Loucy (cell line): ENCODE data around the gene ALS2CL.

ENCODE experiments used
- H2AFZ ChIP-seq: fragments of 200-600 bp; sonication (generic); 2 replicates; pipeline ENCODE4 v1.6.0; 2016; ENCODE audit warnings: antibody characterized with exemption, mild to moderate bottlenecking, low read length, moderate library complexity
- H3F3A ChIP-seq: fragments of 200-600 bp; 2 replicates; pipeline ENCODE4 v1.6.0; 2016; ENCODE audit warnings: antibody characterized with exemption, low read depth, mild to moderate bottlenecking
- H3K27me3 ChIP-seq: fragments of 200-600 bp; sonication (generic); 2 replicates; pipeline ENCODE4 v1.6.1; 2014; ENCODE audit warnings: low read length, mild to moderate bottlenecking; ENCODE audit not compliant: insufficient read depth, poor library complexity, severe bottlenecking
- H3K36me3 ChIP-seq: fragments of 200-600 bp; sonication (generic); 2 replicates; pipeline ENCODE4 v1.6.1; 2016; ENCODE audit warnings: low read length; ENCODE audit not compliant: insufficient read depth
- H3K4me1 ChIP-seq: fragments of 200-600 bp; sonication (generic); 2 replicates; pipeline ENCODE4 v1.5.1; 2014; ENCODE audit warnings: low read length, mild to moderate bottlenecking; ENCODE audit not compliant: insufficient read depth, poor library complexity, severe bottlenecking
- H3K4me2 ChIP-seq: fragments of 200-600 bp; sonication (generic); 2 replicates; pipeline ENCODE4 v1.6.0; 2014; ENCODE audit warnings: antibody characterized with exemption, low read length, low read depth, mild to moderate bottlenecking; ENCODE audit not compliant: poor library complexity, severe bottlenecking
- H3K4me3 ChIP-seq: fragments of 200-600 bp; sonication (generic); 2 replicates; pipeline ENCODE4 v1.5.1; 2014; ENCODE audit warnings: low read length, mild to moderate bottlenecking, mixed read lengths; ENCODE audit not compliant: poor library complexity, severe bottlenecking
- H3K79me2 ChIP-seq: fragments of 200-600 bp; sonication (generic); 2 replicates; pipeline ENCODE4 v1.6.1; 2014; ENCODE audit warnings: low read length; ENCODE audit not compliant: insufficient read depth
- H3K9ac ChIP-seq: fragments of 200-600 bp; sonication (generic); 2 replicates; pipeline ENCODE4 v1.6.0; 2014; ENCODE audit warnings: mild to moderate bottlenecking, low read depth, low read length, moderate library complexity; ENCODE audit not compliant: poor library complexity, severe bottlenecking
- H3K9me2 ChIP-seq: fragments of 200-600 bp; sonication (generic); replicated peaks from 2 replicates; pipeline ENCODE4 v1.6.1; 2016; ENCODE audit warnings: low read depth, low read length, mixed read lengths
- H3K9me3 ChIP-seq: fragments of 200-600 bp; sonication (generic); 2 replicates; pipeline ENCODE4 v1.6.1; 2014; ENCODE audit warnings: mild to moderate bottlenecking, antibody characterized with exemption, low read length, low read depth; ENCODE audit not compliant: insufficient read depth
- H4K20me1 ChIP-seq: fragments of 200-600 bp; sonication (generic); 2 replicates; pipeline ENCODE4 v1.6.0; 2014; ENCODE audit warnings: antibody characterized with exemption, low read length, mild to moderate bottlenecking; ENCODE audit not compliant: insufficient read depth, poor library complexity, severe bottlenecking
- EZH2phosphoT487 ChIP-seq: fragments of 200-600 bp; IDR thresholded peaks from 2 replicates; pipeline ENCODE4 v1.6.1; 2018; ENCODE audit warnings: antibody characterized with exemption, mild to moderate bottlenecking, moderate library complexity, borderline replicate concordance
- TF ChIP-seq, protein P1 (sequence below): fragments of 200-600 bp; sonication (generic); conservative IDR thresholded peaks from 2 replicates; pipeline ENCODE4 v1.5.1; 2014; ENCODE audit warnings: mild to moderate bottlenecking, antibody characterized with exemption, low read length

The ALS2CL gene

GRCh38 chr3:46655271-46655670 lies 38.2 kb downstream of the ALS2CL start:
- Histone ChIP-seq H3K9me3 (peaks cover 11% of the 10 kb centered on the region; the same call in 1 of the 2 replicates), H3K9me2 (no peaks in the 10 kb centered on the region), H2AFZ (no peak overlapping the region), H3K27me3 (no peaks in the 10 kb centered on the region), H4K20me1 (no peaks in the 10 kb centered on the region), H3K4me3 (no peak overlapping the region), H3F3A (no peaks in the 10 kb centered on the region), H3K4me2 (no peak overlapping the region), H3K36me3 (no peaks in the 10 kb centered on the region), H3K9ac (no peak overlapping the region), H3K79me2 (no peaks in the 10 kb centered on the region), H3K4me1 (peaks cover 4% of the 10 kb centered on the region)
- no peak for TF ChIP-seq EZH2phosphoT487
- TF ChIP-seq, protein P1, sequence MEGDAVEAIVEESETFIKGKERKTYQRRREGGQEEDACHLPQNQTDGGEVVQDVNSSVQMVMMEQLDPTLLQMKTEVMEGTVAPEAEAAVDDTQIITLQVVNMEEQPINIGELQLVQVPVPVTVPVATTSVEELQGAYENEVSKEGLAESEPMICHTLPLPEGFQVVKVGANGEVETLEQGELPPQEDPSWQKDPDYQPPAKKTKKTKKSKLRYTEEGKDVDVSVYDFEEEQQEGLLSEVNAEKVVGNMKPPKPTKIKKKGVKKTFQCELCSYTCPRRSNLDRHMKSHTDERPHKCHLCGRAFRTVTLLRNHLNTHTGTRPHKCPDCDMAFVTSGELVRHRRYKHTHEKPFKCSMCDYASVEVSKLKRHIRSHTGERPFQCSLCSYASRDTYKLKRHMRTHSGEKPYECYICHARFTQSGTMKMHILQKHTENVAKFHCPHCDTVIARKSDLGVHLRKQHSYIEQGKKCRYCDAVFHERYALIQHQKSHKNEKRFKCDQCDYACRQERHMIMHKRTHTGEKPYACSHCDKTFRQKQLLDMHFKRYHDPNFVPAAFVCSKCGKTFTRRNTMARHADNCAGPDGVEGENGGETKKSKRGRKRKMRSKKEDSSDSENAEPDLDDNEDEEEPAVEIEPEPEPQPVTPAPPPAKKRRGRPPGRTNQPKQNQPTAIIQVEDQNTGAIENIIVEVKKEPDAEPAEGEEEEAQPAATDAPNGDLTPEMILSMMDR = no peak

- Histone ChIP-seq H3K4me3 (no peak overlapping the region), H3K4me1 (no peaks in the 10 kb centered on the region), H3K36me3 (no peaks in the 10 kb centered on the region), H3K4me2 (no peak overlapping the region), H3F3A (no peaks in the 10 kb centered on the region), H3K9me2 (no peaks in the 10 kb centered on the region), H3K79me2 (no peaks in the 10 kb centered on the region), H3K27me3 (no peaks in the 10 kb centered on the region), H4K20me1 (no peaks in the 10 kb centered on the region), H3K9me3 (peaks cover 11% of the 10 kb centered on the region; the same call in 1 of the 2 replicates), H3K9ac (no peak overlapping the region), H2AFZ (no peak overlapping the region)
- TF ChIP-seq, protein P1 = no peak
- TF ChIP-seq EZH2phosphoT487 = no peak
These were observed 42.4 kb downstream of the ALS2CL start for GRCh38 chr3:46651084-46651483.

- H3K4me2 ChIP-seq = no peak overlapping the region
- TF ChIP-seq, protein P1 = no peak
- TF ChIP-seq EZH2phosphoT487 = no peak
- no peaks in the 10 kb centered on the region for H3K9me2 ChIP-seq
- no peaks in the 10 kb centered on the region for H3K36me3 ChIP-seq
- no peak overlapping the region for H2AFZ ChIP-seq
- H3K9me3 ChIP-seq = peaks cover 11% of the 10 kb centered on the region; the same call in 1 of the 2 replicates
- H3K4me3 ChIP-seq = no peak overlapping the region
- H3K79me2 ChIP-seq = no peaks in the 10 kb centered on the region
- H3K4me1 ChIP-seq = no peaks in the 10 kb centered on the region
- no peaks in the 10 kb centered on the region for H3K27me3 ChIP-seq
- no peak overlapping the region for H3K9ac ChIP-seq
- no peaks in the 10 kb centered on the region for H4K20me1 ChIP-seq
- H3F3A ChIP-seq = no peaks in the 10 kb centered on the region
These were observed 44.0 kb downstream of the ALS2CL start for GRCh38 chr3:46649436-46649835.
